ENCODE results near the gene C16orf95. TPM values are rescaled to one million over a fixed set of nuclear protein-coding genes. Genes with fewer than 3 reads are reported as not detected.
"Not testable (repeated sequence)": the region's sequence is repeated elsewhere in the genome, so short reads cannot be mapped to it uniquely, and the experiment has no call there.

C16orf95 gene, protein sequence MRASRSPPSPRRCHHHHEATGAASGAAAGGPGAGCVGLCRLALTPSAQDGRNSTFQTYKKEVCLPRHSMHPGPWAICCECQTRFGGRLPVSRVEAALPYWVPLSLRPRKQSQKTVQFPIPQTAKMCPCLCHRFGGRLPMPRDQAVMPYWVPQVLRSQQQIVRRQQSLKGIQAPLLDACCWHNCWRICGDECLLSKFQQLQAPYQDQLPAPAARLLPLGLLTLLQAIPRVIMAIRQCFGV
- total RNA-seq (2014; rRNA removed; shearing (Covaris generic)) = 23.2 and 37.1 TPM in 2 replicates

DNA sequence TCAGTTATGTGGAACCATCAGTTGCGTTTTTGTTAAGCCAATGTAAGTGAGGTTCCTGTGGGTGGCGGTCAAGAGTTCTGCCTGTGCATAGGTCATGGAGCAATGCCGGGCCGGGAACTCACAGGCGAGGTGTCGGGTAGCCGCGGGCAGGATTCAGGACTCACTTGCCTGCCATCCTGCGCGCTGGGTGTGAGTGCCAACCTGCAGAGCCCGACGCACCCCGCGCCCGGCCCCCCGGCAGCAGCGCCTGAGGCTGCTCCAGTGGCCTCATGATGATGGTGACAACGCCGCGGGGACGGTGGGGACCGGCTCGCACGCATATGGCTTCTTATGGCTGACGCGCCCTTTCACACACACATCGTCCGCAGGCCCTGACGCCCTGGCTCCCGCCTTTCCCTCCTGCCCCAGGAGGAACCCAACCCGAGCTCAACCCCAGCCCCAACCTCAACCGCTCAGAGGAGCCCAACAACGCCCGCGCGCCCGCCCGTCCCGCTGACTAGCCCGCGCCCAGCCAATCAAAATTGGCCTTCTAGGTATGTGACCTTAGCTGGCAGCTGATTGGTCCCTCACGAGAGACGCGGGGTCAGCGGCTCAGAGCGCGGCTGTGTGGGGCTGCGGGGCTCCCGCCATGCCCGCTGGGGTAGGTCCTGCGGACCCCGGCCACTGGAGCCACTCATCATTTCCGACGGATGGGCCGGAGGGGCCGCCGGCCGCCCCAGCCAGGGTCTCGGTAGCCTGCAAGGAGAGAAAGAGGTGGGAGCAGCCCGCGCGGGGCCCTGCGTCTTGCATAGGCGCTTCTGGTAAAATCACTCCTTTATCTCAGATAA lies at the start of gene C16orf95:
Gene C16orf95, minus strand, starts transcription at position 470 of the 827 bp plus-strand sequence. Its CDS starts 150 bp downstream, at position 320.
- peak; percentile 93 for DNase-seq (ENCODE audit: low read depth)

DNA sequence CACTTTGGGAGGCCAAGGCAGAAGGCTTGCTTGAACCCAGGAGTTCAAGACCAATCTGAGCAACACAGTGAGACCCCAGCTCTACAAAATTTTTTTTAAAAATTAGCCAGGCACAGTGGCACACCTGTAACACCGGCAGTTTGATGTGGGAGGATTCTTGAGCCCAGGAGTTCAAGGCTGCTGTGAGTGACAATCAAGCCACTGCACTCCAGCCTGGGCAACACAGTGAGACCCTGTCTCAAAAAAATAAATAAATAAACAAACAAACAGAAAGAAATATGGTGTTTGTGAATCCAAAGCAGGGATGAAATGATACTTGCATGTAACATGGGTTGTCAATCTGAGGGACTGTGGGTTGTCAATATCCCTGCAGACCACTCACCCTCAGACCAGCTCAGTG lies 49.7 kb upstream of the C16orf95 start:
- DNase-seq (ENCODE audit: low read depth) = no peak

DNA sequence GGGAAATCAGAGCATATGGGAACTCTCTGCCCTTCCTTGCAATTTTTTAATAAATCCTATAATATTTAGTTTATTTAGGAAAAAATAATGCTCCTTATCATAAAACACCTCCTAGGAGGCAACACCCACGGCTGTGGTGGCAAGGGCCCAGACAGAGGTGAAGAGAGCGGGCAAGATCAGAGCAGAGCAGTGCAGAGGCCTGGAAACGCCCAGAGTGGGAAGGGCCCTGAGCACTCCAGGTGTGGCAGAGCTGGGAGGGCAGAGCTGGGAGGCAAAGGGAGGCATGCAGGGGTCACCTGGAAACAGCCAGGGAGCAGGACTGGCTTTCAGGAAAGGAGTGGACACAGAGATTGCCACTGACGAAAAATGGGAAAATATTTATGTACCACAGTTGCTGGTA lies 49.1 kb upstream of the C16orf95 start:
- no peak for DNase-seq (ENCODE audit: low read depth)

DNA sequence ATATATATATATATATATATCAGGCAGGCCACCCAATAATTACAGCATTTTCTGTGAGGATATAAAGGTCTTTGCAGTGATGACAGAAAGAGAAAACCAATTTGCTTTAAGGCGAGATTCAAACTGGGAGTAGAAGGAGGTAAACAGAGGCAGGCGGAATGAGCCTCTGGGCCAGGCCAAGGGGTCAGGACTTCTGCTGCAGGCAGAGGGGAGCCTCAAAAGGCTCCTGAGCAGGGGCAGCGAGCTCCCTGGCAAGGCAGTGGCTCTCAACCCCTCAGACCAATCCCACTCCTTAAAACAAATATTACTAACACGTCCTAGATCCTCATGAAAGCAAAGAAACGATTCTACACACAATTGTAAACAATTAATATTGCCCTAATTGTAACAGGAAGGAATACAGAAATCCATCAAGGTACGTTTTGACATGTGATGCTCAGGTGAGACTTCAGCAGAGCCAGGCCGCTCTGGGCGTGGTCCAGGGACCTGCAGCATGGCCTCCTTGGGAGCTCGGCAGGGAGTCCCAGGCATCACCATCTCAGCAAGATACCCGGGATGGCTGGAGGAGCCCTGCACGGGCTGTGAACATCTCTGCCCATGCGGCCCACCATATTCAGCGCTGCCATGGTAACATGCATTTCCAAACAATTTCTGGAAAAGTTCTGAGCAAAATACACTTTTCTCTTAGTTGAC lies 48.0 kb upstream of the C16orf95 start:
- DNase-seq (ENCODE audit: low read depth) = no peak

DNA sequence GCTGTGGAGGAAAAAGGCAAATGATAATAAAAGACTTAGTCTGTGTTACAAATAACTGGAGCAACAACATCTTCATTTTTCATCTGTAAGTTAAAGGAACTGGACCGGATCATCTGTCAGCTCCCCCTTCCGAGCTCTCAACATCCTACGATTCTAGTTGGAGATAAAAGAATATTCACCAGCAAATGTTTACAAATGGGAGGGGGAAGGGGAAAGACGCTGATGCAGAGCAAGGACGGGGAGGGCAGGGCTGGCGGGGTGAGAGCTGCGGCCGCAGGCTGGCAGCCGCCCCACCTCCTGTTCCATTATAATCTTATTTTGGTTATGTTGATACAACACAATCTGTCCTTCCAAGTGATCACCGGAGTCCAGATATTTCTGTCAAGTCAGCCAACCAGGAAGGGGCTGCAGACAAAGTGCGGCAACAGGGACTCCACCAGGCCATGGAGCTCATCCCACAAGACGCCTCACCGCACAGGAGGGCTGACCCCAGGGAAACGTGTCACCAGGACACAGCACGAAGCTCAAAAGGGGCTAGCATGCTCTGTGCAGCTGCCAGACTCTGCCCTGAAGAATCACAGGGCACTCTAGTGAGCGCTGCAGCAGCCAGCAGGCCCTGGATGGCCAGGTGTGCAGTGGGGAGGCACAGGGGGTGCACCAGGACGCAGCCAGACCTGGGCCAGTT lies 46.7 kb upstream of the C16orf95 start:
- DNase-seq (ENCODE audit: low read depth) = no peak

DNA sequence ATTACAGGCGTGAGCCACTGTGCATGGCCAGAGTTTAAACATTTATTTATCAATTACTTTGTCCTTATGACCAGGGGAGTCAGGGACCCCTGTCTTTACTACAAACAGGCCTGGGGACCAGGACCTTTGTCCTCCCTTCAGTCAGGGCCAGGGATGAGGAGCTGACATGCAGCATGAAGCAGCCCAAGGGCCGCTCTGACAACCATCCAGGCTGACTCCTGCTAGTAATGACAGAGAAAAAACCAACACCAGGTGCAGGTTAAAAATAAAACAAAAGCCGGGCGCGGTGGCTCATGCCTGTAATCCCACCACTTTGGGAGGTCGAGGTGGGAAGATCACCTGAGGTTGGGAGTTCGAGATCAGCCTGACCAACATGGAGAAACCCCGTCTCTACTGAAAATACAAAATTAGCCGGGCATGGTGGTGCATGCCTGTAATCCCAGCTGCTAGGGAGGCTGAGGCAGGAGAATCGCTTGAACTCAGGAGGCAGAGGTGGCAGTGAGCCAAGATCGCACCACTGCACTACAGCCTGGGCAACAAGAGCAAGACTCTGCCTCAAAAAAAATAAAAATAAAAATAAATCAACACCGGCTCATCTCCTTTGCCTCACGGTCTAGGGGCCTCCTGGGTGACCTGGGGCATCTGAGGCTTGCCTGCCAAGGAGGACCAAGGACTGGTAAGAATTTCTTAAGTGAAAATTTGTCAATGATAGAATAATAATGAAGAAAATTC lies 45.8 kb upstream of the C16orf95 start:
- not testable (repeated sequence) for DNase-seq (ENCODE audit: low read depth)

DNA sequence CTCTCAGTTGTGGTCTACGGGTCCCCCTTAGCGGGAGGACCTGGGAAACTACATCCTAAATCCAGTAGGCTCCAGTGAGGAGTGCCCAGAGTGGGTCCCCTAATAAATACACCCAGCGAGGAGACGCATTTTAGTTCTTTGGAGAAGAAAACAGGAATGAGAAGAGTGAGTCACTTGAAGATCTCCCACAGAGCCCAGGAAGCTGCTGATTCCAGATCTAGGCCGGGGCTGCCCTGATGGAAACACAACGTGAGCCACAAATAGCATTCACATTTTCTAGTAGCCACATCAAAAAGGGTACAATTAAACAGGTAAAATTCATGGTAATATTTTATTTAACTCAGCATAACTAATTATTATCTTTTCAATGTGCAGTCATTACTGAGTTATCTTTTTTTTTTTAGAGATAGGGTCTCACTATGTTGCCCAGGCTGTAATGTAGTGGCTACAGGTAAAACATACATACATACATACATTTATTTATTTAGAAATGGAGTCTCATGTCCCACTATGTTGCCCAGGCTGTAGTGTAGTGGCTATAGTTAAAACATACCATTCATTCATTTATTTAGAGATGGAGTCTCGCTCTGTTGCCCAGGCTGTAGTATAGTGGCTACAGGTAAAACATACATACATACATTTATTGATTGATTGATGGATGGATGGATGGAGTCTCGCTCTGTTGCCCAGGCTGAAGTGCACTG lies 44.9 kb upstream of the C16orf95 start:
- no peak for DNase-seq (ENCODE audit: low read depth)

DNA sequence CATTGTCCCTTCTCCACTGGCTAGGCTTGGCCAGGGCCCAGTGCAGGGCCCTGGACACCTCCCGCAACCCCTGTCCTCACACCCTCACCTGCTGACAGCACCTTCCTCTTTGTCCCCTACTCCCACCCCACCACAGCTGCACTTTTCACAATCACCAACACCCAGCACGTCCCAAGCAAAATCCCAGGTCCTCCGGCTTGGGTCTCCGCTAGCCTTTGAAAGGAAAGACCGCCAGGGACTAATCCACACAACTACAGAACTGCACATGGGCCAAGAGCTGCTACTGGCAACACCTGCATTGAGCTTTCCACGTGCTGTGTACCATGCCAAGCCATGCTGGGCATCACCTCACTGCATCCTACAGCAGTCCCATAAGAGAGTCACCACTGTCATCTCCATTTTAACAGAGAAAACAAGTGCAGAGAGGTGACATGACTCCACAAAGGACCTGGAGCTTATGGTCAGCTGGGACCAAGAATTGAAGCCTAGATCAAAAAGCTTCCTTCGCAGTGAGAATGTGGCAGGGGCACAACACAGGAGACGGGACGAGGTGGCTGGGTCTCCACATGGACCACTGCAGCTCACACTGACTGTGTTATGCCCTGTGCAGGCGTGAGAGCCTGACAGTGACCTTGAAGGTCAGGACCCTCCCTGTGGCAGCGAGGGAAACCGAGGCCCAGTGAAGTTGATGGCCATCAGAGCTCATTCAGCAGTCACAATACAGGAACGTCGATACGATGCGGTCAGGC lies 43.8 kb upstream of the C16orf95 start:
- no peak for DNase-seq (ENCODE audit: low read depth)

DNA sequence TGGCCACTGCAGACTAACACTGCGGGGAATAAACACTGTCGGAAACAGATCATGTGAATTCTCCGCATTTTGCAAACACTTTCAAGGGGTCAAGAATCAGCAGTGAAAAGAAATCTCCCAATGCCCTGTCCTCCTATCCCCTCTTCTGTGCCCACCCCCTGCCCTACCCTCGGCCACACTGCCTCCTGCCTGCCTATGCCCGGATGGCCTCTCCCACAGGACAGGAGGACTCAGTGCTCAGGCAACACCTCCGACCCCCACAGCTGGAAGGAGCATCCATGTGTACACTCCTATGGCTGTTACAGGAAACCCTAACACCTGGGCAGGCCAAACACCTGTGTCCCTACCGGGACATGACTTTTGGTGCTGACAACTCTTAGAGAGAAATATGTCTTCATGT lies 41.9 kb upstream of the C16orf95 start:
- DNase-seq (ENCODE audit: low read depth) = no peak

DNA sequence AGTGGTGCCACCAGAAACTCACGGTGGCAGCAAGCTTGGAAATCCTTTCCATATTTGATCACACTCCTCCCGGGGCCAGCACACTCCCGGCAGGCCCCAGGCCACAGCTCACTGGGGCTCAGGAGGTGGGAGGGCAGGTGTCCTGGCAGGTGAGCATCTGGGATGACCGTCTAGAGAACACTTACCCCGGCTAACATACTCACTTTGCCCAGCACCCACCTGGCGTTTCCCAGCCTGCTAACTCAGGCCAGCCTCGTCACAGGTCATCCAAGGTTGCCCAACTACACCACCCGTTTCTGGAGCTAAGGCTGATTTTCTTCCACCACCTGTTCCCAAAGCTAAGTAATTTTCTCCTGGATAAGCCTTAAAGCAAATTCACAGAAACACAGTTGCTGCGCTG lies 41.5 kb upstream of the C16orf95 start:
- no peak for DNase-seq (ENCODE audit: low read depth)

DNA sequence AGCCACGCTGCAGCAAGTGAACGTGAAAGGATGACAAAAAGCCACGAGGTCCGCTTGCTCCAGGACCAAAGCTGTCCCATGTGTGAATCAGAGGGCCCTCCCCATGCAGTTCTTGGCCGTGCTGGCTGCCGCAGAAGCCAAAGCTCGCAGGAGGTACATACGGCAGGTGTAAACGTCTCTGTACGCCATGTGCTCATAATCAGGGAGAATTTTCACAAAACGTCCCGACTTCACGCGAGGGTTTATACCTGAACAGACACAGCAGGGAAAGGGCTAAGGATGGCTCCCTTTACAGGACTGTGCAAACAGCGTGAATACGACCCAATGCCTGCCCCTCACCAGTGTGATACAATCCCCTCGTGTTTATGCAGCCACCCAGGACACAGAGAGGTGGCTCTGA lies 41.1 kb upstream of the C16orf95 start:
- DNase-seq (ENCODE audit: low read depth) = no peak

DNA sequence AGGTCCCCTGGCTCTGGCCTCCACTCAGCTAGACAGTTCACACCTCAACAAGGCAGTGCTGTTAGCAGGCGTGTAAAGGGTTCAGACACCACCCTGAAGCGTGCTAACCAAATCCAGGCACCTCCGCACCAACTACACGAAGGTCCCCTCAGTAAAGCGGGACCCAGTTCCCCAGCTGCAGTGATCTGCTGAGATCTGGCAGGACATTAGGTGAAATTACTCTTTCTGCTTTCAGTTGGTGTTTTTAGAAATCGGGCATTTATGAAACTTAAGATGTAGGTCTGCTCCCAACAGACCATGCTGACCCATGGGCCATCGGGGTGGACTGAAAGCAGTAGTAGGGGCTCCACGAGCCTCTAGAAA lies 39.3 kb upstream of the C16orf95 start:
- DNase-seq (ENCODE audit: low read depth) = no peak

DNA sequence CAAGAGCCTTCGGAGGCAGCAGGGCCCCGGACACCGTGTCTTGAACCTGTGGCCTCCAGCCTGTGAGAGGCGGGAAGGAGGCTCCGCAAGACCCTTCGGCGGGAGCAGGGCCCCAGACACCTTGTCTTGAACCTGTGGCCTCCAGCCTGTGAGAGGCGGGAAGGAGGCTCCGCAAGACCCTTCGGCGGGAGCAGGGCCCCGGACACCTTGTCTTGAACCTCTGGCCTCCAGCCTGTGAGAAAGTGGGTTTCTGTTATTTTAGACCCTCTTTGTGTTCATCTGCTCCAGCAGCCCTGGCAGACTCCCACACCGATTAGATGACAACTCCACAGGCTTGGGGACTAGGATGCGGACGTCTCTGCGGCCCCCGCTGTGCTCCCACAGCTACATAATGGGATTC lies 36.4 kb upstream of the C16orf95 start:
- no peak for DNase-seq (ENCODE audit: low read depth)

DNA sequence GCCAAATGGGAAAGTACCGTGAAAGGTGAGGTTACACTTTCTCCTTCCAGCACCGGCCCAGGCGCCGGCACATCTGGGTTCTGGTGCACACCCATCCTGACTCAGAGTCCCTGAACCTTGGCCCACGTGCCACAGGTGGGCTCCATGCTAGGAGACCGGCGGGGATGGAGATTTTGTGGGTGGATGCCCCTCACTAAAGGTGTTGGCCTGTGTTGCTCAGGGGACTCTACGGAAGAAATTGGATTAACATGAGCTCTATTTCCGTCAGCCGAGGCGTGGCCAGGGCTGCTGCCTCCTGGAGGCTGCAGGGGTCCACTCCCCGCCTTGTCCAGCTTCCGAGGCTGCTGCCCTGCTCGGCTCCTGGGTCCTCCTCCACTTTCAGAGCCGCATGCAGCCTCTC lies 35.6 kb upstream of the C16orf95 start:
- DNase-seq (ENCODE audit: low read depth) = no peak

DNA sequence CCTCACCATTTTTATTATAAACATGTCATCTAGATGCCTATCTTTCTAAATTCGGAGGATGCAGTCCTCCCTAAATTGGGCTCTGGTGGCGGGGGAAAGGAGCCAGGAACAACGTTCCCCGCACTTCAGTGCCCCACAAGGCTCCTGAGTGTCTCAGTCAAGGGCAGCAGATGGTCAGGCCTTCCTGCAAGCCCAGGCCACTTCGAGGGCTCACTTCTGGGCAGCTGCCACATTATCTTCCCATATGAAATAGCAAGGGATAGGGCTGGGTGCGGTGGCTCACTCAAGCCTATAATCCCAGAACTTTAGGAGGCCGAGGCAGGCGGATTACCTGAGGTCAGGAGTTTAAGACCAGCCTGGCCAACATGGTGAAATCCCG lies 34.1 kb upstream of the C16orf95 start:
- DNase-seq (ENCODE audit: low read depth) = no peak

DNA sequence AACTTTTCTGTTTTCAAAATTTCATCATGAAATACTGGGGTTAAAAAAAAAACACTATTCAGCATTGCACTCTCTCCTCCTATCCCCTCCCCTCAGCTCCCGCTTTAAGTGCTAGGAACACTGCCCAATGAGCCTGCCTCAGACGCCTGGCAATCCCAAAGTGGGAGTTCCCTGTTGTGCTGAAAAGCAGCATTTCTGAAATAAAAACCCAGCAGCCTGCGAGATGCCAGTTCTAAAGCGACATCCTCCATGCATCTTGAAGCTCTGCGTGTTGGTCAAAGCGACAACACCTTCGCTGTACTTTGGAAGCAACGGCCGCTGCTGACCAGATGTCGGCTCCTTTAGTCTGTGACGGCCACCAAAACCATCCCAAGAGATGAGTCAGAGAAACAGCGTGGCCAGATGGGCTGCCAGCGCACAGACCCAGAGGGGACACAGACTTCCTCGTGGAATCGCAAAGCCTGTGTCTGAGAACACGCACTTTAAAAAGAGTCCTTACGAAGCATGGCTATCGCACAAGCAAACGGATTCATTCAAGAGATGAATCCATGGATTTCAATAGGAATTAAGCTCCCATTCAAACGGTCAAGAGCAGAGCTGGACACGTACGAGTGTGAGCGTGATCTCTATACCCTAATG lies 33.6 kb upstream of the C16orf95 start:
- no peak for DNase-seq (ENCODE audit: low read depth)

DNA sequence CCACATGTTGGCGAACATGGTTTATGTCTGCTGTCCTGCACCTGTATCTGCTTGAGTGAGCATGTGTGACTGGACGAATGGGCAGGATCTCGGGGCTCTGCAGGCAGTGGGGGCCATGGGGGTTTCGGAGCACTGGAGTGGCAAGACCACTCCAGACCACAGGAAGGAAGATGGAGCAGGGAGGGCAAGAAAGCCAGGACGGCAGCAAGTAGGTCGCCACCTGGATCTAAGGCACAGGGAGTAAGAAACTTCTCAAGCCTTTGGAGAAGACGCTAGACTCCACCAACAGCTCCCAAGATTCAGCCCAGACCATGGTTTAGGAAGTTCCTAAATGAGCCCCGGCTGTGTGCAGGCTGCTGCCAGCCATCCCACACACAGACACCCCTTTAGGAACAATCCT lies 32.8 kb upstream of the C16orf95 start:
- no peak for DNase-seq (ENCODE audit: low read depth)

DNA sequence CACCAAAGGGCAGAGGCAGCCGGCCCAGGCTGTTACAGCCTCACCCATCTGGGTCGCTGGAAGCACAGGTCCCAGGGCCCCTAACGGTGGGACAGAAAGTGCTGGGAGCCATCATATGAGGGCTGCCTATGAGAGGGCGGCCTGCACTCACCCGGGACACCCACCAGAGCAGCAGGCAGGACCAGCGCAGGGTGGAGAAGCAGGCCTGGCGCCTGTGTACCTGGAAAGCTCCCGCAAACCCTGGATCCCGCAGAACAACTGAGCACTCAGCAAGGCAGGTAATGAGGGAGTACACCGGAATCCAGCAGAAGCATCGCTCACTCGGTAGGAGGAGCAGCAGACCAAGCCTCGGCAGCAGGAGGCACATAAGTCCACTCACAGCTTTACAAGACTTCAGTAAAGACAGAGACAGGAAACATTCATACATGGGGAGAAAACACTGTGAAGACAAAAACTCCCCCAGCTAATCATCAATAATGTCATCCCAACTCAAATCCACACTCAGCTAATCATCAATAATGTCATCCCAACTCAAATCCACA lies 31.5 kb upstream of the C16orf95 start:
- no peak for DNase-seq (ENCODE audit: low read depth)

DNA sequence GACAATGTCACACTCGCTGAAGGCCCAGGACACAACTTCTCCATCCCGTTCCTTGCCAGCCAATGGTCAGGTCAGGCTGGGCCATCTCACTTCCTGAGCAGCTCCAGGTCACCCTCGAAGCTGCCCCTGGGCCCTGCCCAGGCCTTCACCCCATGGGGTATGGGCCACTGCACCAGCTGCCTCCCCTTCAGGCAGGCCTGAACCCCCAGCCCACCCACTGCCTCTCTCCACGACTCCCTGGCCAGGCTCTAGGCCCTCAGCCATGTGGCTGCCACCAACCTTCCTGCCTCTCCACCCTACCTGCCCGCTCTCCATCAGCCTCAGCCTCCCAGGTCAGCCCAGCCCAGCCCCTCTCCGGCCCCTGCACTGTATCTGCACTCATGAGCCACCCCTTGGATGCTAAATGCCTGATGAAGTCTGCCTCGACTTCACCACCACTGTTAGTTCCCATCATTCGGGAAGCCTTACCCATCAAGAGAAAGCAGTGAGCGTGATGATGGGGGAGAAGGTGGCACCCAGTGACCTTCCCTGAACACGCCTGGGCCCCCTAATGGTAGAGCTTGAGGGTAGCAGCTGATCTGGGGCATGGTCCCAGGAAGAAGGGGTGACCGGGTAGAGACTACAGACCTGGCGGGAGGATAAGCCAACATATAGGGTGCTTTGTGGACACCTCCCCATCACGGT lies 30.9 kb upstream of the C16orf95 start:
- no peak for DNase-seq (ENCODE audit: low read depth)

All from RPMI7951 (cell line).